HepG2 (cell line): ENCODE results near the gene PPP1R12C. TPM values are rescaled to one million over a fixed set of nuclear protein-coding genes. Genes with fewer than 3 reads are reported as not detected.
A peak's percentile ranks its signal among the peaks of the same experiment; 100 is the strongest.

ENCODE experiments used
- HMGXB3 ChIP-seq: sonication (generic); formaldehyde crosslinking; IDR thresholded peaks from 2 replicates; pipeline ENCODE4 v1.4.0; 2020; ENCODE audit warnings: missing genetic modification reagents, borderline replicate concordance
- IKZF5 ChIP-seq: IDR thresholded peaks from 2 replicates; pipeline ENCODE4 v1.6.1; 2018; ENCODE audit warnings: missing genetic modification reagents, mild to moderate bottlenecking, missing compliant biosample characterization
- MIXL1 ChIP-seq: IDR thresholded peaks from 2 replicates; pipeline ENCODE4 v1.6.1; 2016
- MYPOP ChIP-seq: sonication (generic); formaldehyde crosslinking; IDR thresholded peaks from 2 replicates; pipeline ENCODE4 v1.8.1; 2023; ENCODE audit warnings: mild to moderate bottlenecking, moderate library complexity, missing genetic modification reagents
- SMYD3 ChIP-seq: sonication (generic); formaldehyde crosslinking; IDR thresholded peaks from 2 replicates; pipeline ENCODE4 v1.8.1; 2023; ENCODE audit warnings: mild to moderate bottlenecking, missing genetic modification reagents
- SRSF1 ChIP-seq: fragments of 200-400 bp; formaldehyde crosslinking; optimal IDR thresholded peaks from 2 replicates; pipeline ENCODE3; 2017; ENCODE audit warnings: mild to moderate bottlenecking, low read depth, low read length, moderate library complexity
- THAP11 ChIP-seq: IDR thresholded peaks from 2 replicates; pipeline ENCODE4 v1.6.1; 2016; ENCODE audit warnings: missing biosample characterization, missing genetic modification reagents
- WIZ ChIP-seq: sonication (generic); formaldehyde crosslinking; IDR thresholded peaks from 2 replicates; pipeline ENCODE4 v1.5.1; 2020; ENCODE audit warnings: mild to moderate bottlenecking, missing genetic modification reagents
- ZBTB8A ChIP-seq: sonication (generic); formaldehyde crosslinking; IDR thresholded peaks from 2 replicates; pipeline ENCODE4 v1.4.0; 2020; ENCODE audit warnings: mild to moderate bottlenecking, low read depth, missing genetic modification reagents, borderline replicate concordance
- ZFY ChIP-seq: sonication (generic); formaldehyde crosslinking; IDR thresholded peaks from 2 replicates; pipeline ENCODE4 v1.4.0; 2020; ENCODE audit warnings: missing genetic modification reagents
- ZNF264 ChIP-seq: sonication (generic); formaldehyde crosslinking; IDR thresholded peaks from 2 replicates; pipeline ENCODE4 v1.4.0; 2020; ENCODE audit warnings: missing genetic modification reagents
- ZNF333 ChIP-seq: sonication (generic); formaldehyde crosslinking; IDR thresholded peaks from 2 replicates; pipeline ENCODE4 v1.4.0; 2020; ENCODE audit warnings: mild to moderate bottlenecking, missing genetic modification reagents, borderline replicate concordance
- ZNF362 ChIP-seq: sonication (generic); formaldehyde crosslinking; IDR thresholded peaks from 2 replicates; pipeline ENCODE4 v1.4.0; 2020; ENCODE audit warnings: missing genetic modification reagents, mild to moderate bottlenecking, borderline replicate concordance
- ZNF547 ChIP-seq: sonication (generic); formaldehyde crosslinking; IDR thresholded peaks from 2 replicates; pipeline ENCODE4 v1.5.1; 2020; ENCODE audit warnings: mild to moderate bottlenecking, missing genetic modification reagents
- polyA plus RNA-seq, 8 experiments: library from polyadenylated mRNA; depleted of rRNA in 3 of 8; stranded (reverse) in 7 of 8; unstranded in 1 of 8; fragments of >200 nt; fragmentation: Illumina TruSeq in 4 of 8; extraction: Trizol in 4 of 8; gene quantifications; 2 replicates each; pipeline versions ENCODE4 v1.2.1 to v1.2.3, GENCODE V29; 2011 to 2016; ENCODE audit warnings: low read depth in 4 of 8, missing spikeins in 1 of 8, mixed read lengths in 1 of 8; ENCODE audit not compliant: insufficient read depth in 1 of 8
- total RNA-seq, 5 experiments: library from RNA; depleted of rRNA; stranded (reverse); fragments of >200 nt; fragmentation: Illumina TruSeq; extraction: Trizol; gene quantifications; 2 replicates each; pipeline ENCODE4 v1.2.3, GENCODE V29; 2016; ENCODE audit warnings: low read depth in 1 of 5
- TF ChIP-seq, protein P1 (sequence below): sonication (generic); formaldehyde crosslinking; IDR thresholded peaks from 2 replicates; pipeline ENCODE4 v1.5.1; 2020; ENCODE audit warnings: mild to moderate bottlenecking, missing genetic modification reagents, moderate library complexity
- TF ChIP-seq, protein P2 (sequence below): sonication (generic); formaldehyde crosslinking; IDR thresholded peaks from 2 replicates; pipeline ENCODE4 v1.5.0; 2020; ENCODE audit warnings: mild to moderate bottlenecking, missing genetic modification reagents

Gene PPP1R12C
- total and polyA plus RNA-seq, 2 of the 13 experiments (the other 11 are each of a cell fraction or from before 2014, with no cell fraction given) = 29.7 to 30.3 TPM

- TF ChIP-seq ZNF362 (CRISPR knock-in tag) (0 out of 2 replicates have a peak, but pooled peaks have one; percentile 45), SRSF1 (no peak), ZBTB8A (CRISPR knock-in tag) (no peak), ZNF547 (no peak), WIZ (CRISPR knock-in tag) (0 out of 2 replicates have a peak, but pooled peaks have one; percentile 25), HMGXB3 (CRISPR knock-in tag) (no peak), IKZF5 (CRISPR knock-in tag) (no peak; the same call in 1 of the 2 replicates), MYPOP (CRISPR knock-in tag) (peak; percentile 89), ZFY (CRISPR knock-in tag) (peak; percentile 44; the same call in 1 of the 2 replicates), ZNF264 (no peak), SMYD3 (no peak), ZNF333 (CRISPR knock-in tag) (no peak), MIXL1 (CRISPR knock-in tag) (0 out of 2 replicates have a peak, but pooled peaks have one; percentile 37), THAP11 (CRISPR knock-in tag) (peak; percentile 97)
- TF ChIP-seq, protein P1, sequence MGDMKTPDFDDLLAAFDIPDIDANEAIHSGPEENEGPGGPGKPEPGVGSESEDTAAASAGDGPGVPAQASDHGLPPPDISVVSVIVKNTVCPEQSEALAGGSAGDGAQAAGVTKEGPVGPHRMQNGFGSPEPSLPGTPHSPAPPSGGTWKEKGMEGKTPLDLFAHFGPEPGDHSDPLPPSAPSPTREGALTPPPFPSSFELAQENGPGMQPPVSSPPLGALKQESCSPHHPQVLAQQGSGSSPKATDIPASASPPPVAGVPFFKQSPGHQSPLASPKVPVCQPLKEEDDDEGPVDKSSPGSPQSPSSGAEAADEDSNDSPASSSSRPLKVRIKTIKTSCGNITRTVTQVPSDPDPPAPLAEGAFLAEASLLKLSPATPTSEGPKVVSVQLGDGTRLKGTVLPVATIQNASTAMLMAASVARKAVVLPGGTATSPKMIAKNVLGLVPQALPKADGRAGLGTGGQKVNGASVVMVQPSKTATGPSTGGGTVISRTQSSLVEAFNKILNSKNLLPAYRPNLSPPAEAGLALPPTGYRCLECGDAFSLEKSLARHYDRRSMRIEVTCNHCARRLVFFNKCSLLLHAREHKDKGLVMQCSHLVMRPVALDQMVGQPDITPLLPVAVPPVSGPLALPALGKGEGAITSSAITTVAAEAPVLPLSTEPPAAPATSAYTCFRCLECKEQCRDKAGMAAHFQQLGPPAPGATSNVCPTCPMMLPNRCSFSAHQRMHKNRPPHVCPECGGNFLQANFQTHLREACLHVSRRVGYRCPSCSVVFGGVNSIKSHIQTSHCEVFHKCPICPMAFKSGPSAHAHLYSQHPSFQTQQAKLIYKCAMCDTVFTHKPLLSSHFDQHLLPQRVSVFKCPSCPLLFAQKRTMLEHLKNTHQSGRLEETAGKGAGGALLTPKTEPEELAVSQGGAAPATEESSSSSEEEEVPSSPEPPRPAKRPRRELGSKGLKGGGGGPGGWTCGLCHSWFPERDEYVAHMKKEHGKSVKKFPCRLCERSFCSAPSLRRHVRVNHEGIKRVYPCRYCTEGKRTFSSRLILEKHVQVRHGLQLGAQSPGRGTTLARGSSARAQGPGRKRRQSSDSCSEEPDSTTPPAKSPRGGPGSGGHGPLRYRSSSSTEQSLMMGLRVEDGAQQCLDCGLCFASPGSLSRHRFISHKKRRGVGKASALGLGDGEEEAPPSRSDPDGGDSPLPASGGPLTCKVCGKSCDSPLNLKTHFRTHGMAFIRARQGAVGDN (CRISPR knock-in tag) = peak; percentile 61
- TF ChIP-seq, protein P2, sequence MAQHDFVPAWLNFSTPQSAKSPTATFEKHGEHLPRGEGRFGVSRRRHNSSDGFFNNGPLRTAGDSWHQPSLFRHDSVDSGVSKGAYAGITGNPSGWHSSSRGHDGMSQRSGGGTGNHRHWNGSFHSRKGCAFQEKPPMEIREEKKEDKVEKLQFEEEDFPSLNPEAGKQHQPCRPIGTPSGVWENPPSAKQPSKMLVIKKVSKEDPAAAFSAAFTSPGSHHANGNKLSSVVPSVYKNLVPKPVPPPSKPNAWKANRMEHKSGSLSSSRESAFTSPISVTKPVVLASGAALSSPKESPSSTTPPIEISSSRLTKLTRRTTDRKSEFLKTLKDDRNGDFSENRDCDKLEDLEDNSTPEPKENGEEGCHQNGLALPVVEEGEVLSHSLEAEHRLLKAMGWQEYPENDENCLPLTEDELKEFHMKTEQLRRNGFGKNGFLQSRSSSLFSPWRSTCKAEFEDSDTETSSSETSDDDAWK (CRISPR knock-in tag) = no peak
Observed at GRCh38 chr19:55165952-55166529, 48.6 kb upstream of the PPP1R12C start (continued).
